Stimulated activated CD8-positive, alpha-beta memory T cell treated with anti-CD3 and anti-CD28 coated beads, Interleukin-4, amount 100 ng/mL, for 24 hours (primary cell): ENCODE results near the gene KIFC3.
"Not testable (repeated sequence)": the region's sequence is repeated elsewhere in the genome, so short reads cannot be mapped to it uniquely, and the experiment has no call there.

Experiments used
- DNase-seq: peaks from one replicate; pipeline ENCODE4 v3.0.0-alpha.2; 2020; ENCODE audit warnings: low read depth

Gene KIFC3

DNA sequence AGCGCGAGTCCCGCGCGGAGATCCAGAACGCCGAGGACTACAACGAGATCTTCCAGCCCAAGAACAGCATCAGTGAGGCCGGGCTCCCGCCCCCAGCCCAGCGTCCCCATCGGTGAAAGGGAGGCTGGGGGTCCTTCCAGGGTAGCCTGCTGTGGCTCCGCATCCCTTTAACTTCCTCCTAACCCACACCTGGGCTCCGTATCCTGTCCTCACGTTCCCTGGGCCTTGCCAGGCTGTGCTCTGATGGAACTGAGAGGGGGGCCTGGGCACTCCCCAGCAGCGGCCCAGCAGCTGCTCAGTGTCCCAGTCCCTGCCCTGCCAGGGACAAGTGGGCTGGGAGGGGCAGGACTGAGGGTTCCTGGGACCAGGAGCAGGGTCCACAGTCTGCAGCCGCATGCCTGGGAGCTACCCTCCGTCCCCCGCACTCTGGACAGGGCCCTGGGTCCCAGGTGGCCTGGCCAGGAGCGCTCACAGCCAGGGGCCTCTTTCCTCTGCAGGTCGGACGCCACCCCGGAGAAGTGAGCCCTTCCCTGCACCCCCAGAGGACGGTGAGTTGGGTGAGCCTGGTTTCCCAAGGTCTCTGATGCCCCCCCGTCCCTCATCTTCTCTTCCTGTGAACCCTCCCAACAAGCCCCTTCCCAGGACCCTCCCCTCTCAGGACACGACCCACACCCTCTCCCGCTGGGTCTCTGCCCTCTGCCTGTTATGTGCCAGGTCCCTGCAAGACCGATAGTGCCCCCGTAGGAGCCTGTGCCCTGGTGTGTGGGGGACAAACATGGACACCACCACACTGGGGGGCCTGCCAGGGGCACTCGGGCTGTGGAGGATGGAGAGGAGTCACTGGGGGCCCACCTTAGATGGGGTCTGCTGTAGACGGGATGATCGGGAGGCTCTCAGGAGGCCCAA is 48.6 kb downstream of the KIFC3 start:
- DNase-seq, result no peak

DNA sequence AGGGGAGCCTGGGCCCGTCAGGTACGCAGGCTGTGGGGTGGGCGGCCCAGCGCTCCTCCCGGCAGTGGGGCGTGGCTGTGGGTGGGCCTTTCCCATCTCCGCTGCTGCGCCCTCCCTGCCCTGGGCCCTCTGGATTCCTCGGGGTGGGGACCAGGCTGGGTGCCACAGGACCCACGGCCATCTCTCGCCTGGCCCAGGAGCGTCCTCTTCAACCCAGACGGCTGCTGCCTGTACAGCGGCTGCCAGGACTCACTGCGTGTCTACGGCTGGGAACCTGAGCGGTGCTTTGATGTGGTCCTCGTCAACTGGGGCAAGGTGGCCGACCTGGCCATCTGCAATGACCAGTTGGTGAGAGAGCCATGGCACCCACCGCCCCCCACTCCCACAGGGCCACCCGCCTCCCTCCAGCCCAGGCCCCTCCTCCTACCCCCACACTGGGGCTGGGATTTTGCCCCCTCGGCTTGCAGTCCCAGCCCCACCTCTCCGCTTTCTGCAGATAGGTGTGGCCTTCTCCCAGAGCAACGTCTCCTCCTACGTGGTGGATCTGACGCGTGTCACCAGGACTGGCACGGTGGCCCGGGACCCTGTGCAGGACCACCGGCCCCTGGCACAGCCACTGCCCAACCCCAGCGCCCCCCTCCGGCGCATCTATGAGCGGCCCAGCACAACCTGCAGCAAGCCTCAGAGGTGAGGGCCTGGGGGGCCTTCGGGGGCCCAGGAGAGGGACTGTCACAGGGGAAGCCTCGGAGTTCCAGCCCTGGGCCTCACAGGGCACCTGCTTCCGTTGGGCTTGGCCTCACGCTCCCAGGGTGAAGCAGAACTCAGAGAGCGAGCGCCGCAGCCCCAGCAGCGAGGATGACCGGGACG is 49.5 kb downstream of the KIFC3 start:
- no peak for DNase-seq

DNA sequence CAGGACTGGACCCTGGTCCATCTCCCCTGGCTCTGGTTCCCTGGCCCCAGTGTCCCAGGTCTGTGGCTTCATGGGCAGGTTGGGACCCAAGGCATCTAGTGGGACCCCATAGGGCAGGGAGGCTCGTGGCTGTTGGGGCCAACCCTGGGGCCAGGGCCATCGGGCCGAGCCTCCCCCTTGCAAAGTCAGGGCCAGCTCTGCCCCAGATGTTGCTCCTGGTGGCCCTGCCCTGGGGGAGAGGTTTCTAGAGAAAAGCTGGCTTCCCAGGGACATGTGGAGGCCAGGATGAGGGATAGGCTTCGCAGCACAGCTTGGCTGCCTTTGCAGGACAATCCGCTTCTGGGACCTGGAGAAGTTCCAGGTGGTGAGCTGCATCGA is 50.1 kb downstream of the KIFC3 start:
- no peak for DNase-seq

DNA sequence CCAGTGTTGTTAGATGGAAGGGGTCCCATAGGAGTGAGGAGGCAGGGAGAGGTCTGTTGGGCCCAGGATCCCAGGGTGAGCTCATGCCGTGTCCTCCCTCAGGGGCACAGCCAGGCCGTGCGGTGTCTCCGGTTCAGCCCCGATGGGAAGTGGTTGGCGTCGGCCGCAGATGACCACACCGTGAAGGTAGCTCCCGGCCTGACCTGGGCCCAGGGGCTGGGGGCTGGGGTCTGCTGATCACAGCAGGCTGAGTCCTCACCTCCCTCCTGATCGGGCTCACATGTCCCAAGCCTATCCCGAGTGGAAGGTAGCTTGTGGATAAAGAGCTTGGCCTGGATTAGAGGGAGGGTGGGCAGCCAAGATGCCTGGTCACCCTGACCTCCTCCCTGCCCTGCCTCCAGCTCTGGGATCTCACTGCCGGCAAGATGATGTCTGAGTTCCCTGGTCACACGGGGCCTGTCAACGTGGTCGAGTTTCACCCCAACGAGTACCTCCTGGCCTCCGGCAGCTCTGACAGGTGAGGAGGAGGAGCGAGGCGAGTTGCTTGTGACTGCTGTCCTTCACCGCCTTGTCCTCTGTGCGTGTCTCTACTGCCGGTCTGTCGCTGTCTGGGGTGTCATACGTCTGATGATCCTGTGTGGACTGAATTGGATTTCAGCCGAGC is 50.6 kb downstream of the KIFC3 start:
- no peak for DNase-seq

DNA sequence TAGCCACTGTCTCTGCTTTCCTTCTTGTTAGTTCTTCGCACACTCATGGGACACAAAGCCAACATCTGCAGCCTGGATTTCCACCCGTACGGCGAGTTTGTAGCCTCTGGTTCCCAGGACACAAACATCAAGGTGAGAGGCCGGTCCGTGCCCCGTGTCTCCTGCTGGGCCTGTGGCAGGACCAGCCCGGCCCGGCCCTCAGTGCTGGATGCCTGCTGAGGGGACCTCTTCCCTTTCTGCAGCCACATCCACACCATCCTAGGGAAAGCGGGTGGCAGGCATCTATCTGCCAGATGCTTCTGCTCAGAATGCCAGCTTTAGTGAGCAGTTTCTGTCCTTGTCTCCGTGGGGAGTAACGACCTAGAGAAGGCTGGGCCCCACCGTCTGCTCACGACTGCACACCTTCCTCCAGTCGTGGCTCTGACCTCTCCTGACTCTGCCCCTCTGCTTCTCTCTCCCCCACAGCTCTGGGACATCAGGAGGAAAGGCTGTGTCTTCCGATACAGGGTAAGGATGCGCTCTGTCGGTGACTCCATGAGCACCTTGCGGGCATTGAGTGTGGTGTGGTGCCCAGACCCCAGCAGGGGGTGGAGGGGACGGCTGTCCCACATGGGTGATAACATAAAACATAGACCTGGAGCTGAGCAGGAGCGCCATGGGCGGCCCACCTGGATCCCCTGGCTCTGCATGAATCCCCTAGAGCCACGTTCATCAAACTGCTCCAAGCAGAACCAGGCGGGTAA is 51.3 kb downstream of the KIFC3 start:
- DNase-seq, result no peak

DNA sequence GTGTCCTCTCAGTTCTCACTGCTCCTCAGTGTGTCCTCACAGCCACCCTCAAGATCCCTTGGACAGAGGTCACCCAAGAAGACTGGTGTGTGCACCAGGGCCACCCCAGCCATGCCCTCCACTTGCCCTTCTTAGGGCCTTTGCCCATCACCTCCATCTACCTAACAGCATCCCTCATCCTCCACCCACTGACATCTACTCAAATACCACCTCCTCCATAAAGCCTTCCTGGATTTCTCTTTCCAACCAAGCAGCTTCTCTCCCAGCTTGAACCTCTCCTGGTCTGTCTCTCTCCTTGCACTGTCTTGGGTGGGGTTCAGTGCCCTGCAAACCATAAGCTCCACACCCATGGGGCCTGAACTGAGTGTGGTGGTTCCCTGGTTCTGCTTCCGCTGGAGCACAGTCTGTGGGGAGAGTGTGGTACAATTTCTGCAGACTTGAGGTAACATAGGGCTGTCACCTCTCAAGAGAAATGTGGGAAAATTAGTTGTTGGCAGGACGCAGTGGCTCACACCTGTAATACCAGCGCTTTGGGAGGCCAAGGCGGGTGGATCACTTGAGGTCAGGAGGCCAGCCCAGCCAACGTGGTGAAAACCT is 52.3 kb downstream of the KIFC3 start:
- DNase-seq, result no peak

DNA sequence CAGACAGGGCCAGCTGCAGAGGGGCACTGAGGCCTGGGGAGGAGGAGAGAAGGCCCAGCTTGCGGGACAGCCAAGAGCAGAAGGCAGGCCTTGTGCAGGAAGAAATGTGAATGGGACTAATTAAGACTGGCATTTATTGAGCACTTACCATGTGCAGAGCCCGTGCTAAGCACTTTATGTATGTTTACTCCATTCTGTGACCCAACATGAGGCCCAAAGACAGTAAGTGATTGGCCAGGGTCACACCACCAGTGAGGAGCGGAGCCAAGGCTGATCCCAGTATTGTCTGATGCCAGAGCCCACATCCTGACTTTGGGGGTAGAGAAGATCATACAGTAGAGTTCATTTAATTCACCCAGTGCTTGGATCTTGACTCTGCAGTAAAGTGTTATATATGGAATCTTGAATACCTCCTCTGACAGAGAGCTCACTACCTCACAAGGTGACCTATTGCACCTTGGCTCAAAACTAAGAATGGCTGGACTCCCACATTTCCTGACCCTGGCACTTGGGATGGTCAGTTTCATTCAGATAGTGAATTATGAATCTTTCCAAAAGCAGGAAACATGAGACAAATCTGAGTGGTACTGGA is 53.1 kb downstream of the KIFC3 start:
- no peak for DNase-seq

DNA sequence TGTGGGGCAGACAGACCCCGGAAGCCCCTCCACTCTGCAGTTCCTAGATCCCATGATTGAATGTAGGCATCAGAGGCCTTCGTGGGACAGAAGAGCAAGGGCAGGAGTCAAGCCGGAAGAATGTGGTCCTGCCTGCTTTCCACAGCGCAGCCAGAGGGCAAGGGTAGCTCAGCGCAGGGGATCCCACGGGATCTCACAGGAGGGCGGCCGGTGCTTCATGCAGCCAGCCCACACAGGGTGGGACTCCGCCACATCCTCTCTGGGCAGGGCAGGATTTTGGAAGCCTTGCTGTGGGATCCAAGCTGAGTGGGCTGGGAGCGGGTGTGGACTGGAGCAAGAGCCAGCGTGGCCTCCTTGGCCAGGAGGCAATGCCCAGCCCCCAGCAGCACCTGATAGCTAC is 53.7 kb downstream of the KIFC3 start:
- DNase-seq, result no peak

DNA sequence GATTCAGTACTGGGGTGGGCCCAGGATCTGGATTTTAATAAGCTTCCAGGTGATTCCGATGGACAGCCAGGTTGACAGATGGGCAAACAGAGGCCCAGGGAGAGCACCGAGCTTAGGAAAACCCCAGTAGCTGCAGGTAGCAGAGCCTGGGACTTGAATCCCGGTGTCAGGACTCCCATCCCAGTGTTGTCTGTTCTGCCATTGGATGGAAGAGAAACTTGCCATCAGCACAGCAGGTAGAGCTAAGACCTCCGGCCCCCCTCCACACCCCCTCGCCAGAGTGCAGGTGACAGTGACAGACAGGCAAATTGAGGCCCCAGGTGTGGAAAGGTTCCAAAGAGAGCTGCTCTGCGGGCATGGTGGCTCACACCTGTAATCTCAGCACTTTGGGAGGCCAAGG is 54.3 kb downstream of the KIFC3 start:
- no peak for DNase-seq

DNA sequence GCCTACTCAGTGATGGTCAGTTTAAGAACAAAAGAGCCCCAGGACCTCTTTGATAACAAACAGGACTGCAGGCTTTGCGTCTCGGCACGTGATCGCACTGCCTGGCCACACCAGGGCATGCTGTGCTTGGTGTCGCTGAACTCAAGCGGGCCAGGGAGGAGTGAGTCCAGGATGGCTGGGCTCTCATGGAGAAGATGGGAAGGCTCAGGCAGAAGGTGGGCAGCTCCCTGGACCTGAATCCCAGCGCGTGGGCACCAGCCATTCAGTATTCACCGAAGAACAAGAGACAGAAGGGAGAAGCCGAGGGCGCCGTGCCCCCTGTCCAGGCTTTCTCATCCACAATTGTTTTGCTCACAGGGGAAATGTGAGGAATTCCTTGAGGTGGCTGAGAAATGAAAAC is 54.8 kb downstream of the KIFC3 start:
- no peak for DNase-seq

DNA sequence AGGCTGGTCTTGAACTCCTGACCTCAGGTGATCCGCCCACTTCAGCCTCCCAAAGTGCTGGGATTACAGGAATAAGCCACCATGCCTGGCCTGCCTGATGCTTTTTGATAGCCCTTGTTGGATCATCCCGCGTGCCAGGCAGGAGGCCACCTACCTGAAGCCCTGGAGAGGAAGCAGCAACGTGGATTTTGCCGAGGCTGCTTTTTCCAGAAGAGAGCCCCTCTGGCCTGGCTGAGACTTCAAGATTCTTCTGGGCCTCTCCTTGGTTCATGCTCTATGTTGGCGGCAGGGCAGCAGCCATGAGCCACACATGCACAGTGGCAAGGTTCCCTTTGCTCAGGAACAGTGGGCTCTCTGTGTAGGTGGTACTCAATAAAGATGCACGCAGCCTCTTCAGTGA is 55.2 kb downstream of the KIFC3 start:
- DNase-seq, result no peak

DNA sequence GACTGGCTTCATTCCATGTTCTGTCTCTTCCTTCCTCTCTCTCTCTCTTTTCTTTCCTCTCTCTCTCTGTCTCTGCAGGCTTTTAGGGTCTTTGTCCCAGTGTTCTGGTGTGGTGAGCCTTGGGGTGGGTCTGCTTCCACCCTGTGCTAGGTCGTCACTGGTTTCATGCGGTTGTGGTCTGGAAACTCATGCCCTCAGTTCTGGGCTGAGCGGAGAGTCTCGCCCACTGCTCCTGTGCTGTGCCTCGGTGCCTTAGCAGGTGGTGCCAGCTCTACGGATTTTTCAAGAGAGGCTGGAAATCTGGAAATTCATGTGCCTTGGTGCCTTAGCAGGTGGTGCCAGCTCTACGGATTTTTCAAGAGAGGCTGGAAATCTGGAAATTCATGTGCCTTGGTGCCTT is 56.0 kb downstream of the KIFC3 start:
- not testable (repeated sequence) for DNase-seq

DNA sequence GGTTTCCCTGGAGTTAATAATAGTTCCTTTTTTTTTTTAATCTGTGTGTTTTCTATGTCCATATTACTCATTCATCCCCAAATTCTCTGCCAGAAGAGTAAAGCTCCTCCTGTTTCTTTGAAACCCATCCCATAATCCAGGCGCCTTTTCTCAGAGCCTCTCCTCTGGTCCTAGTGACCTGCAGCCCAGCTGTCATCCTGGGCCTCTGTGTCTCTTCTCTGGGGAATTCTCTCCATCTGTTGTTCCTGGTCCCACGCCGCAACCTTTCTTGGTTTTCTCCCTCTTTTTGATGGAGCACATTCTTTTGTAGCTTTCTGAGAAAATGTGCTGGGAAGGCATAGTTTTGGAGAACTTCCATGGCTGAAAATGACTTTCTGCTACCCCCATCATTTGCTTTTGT is 56.5 kb downstream of the KIFC3 start:
- DNase-seq, result no peak

DNA sequence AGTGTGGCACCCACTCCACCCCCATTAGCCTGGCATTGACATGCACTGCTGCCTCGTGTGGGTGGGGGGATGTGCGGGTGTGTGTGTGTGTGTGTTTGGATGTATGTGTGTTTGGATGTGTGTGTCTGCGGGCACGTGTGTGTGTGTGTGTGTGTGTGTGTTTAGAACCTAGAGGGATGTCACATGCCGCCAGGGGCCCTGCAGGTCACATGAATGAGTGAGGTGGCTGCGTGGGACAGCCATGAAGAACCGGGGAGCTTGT is 57.7 kb downstream of the KIFC3 start:
- no peak for DNase-seq

DNA sequence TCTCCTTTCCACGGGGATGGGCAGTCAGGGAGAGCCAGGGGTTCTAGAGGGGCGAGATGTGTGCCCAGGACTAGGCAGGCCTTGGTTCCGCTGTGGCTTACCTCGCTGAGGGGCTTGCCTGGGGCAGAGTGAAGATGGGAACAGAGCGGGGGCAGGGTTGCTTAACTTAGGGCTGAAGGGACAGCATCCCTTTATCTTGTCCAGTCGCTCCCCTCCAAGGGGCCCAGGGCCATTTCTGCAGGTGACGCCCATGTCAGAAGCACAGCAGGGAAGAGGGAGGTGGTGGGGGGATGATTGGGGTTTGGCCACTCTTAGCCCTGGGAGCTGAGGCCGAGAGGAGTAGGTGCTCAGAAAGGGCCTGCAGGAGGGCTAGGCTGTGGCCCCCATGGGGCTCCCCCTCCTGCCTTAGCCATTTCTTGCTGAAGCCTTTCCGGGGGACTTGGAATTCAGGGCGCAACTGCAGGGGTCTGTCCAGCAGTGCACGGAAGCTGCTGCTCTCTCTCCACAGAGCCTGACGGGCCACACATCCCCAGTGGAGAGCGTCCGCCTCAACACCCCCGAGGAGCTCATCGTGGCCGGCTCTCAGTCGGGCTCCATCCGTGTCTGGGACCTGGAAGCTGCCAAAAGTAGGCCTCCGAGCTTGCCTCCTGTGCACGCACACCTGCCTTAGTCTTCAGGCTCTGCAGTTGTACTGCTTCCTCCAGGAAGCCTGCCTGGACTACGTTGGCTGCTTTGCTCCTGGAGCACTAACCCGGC is 58.2 kb downstream of the KIFC3 start:
- DNase-seq, result no peak

DNA sequence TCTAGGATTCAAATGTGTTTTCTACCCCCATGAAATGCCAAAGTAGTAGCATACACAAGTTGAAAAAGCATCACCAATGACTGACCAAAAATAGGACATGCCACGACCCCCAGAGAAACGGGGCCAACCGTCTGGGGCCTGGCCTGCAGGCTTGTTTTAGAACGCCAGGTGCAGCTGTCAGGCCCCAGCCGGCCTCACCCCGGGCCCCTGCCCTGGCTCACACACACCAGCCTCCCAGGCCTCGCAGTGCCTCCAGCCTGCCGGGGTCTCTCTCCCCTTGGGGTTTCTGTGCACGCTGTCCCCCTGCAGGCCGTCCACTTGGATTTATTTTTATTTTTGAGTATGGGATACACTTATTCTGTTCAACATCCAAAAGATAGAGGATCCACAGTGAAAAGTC is 58.8 kb downstream of the KIFC3 start:
- no peak for DNase-seq

DNA sequence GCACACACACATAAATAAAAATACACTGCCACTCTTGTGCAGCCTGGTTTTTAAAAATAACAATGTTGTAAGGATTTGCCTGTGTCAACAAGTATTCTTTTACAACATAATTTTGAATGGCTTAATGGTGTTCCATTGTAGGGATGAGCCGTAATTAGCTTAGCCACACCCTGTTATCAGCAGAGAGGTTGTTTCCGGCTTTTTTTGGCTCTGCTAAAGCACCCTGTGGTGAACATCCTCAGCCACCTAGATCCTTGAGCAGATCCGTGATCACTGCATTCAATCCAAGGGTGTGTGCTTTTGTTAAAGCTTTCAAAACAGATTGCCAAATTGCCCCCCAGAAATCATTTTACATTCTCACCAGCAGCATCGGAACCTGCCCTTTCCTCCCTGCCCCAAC is 59.7 kb downstream of the KIFC3 start:
- no peak for DNase-seq

DNA sequence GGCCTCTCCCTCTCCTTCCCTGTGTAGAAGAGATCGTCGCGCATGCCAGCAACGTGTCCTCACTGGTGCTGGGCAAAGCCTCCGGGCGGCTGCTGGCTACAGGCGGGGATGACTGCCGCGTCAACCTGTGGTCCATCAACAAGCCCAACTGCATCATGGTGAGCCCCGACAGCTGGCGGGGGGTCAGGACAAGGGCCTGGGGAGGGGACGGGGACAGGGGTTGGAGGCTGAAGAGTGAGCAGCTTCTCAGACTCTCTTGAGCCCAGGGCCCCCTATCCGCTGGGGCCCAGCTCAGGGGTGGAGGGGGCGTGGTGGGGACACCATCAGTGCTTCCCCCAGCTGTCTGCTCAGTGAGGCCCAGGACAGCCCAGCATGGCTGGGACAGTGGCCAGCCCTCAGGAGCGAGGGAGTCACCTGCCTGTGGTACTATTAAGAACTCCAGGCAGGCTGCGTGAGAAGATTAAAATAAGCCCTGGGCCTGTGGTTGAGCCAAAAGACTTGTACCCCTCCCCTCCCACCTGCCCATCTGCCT is 60.6 kb downstream of the KIFC3 start:
- no peak for DNase-seq

DNA sequence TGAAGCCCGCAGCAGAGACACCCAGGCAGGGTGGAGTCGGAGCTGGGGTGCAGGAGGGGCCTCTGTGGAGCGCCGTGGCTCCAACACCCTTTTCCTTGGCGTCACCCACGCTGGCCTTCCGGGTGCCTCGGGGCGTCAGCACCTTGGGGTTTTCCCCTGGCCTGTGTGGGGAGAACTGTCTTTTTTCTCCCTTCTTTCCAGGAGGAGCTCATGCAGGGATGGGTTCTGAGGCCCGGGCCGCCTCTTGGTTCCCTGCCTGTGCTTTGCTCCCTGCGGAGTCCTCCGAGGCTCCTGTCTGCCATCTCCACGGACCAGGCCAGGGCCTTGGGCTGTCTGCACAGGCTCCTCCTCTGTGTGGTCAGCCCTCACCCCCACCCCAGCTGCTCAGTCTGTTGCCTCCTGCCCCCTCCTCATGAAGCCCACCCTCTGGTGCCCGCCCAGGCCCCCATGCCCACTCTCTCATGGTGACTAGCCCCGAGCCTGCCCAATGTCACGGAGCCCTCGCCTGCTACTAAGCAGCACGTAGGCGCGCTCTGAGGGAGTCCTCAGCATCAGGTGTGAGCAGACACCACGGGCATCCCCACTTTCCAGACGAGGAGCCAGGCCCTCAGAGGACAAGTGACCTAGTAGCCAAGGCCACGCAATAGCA is 61.7 kb downstream of the KIFC3 start:
- DNase-seq, result no peak
